K562 (cell line): Measurements from ENCODE around the gene LRPAP1. TPM values are rescaled to one million over a fixed set of nuclear protein-coding genes. Genes with fewer than 3 reads are reported as not detected.

Source experiments
- ATAC-seq: fragments of 200-7000 bp; cut with Tn5 transposase; 3 replicates; pipeline ENCODE4 v1.9.1; 2020; ENCODE audit warnings: moderate library complexity
- BruUV-seq: library from RNA; stranded (reverse); fragments of 400-500 nt; replicated peaks from 2 replicates; lab custom pipeline; 2021; lab: Mats Ljungman, UMichigan
- CTCF ChIA-PET: fragments of 300-600 bp; formaldehyde crosslinking; extraction: SDS; loops from one replicate; lab custom pipeline; 2021; ENCODE audit warnings: low intra/inter-chr PET ratio; lab: Yijun Ruan, JAX
- POLR2A ChIA-PET: fragments of 300-600, 350-650 bp; sonication (Branson Sonifier 250); formaldehyde crosslinking; extraction: SDS; loops from one replicate; lab custom pipeline; 2021; ENCODE audit warnings: antibody characterized with exemption, inconsistent platforms; lab: Yijun Ruan, JAX
- DNase-seq, 4 experiments: peaks; one replicate each; pipeline versions ENCODE4 v3.0.0 to v3.0.0-alpha.2; 2011 to 2018; ENCODE audit warnings: low spot score in 3 of 4, mixed read lengths in 3 of 4; ENCODE audit errors: extremely low read depth in 1 of 4
- FAIRE-seq: peaks from 2 replicates; lab custom pipeline; 2011; peaks lifted over from hg19 to GRCh38; lab: Jason Lieb, UNC
- H2AFZ ChIP-seq: 2 replicates; pipeline ENCODE4 v1.6.0; 2011; ENCODE audit warnings: low read depth, low read length, control low read depth, inconsistent platforms
- H3K27ac ChIP-seq: fragments of 200-600 bp; 3 replicates; pipeline ENCODE4 v1.8.0; 2011; ENCODE audit warnings: low read depth, mild to moderate bottlenecking, control low read depth, inconsistent platforms, low read length, moderate library complexity, mixed read lengths; ENCODE audit errors: extremely low read depth
- H3K27me3 ChIP-seq, 2 experiments: fragments of 300-600 bp in 1 of 2; 2 replicates in 1 of 2; 3 replicates in 1 of 2; pipeline versions ENCODE4 v1.6.0 to v1.8.0; 2011; ENCODE audit warnings: inconsistent platforms in 2 of 2, low read length in 2 of 2, mild to moderate bottlenecking in 1 of 2, mixed read lengths in 1 of 2, moderate library complexity in 1 of 2; ENCODE audit not compliant: control insufficient read depth in 2 of 2, insufficient read depth in 2 of 2
- H3K36me3 ChIP-seq: fragments of 300-600 bp; 3 replicates; pipeline ENCODE4 v1.8.0; 2011; ENCODE audit warnings: mild to moderate bottlenecking, low read length, inconsistent platforms; ENCODE audit not compliant: control insufficient read depth, insufficient read depth
- H3K4me1 ChIP-seq, 2 experiments: fragments of 200-600 bp in 1 of 2; replicated peaks in 1 of 2; 2 replicates in 1 of 2; 3 replicates in 1 of 2; pipeline versions ENCODE4 v1.5.1 to v1.8.0; 2011; ENCODE audit warnings: inconsistent platforms in 2 of 2, low read length in 2 of 2, mild to moderate bottlenecking in 1 of 2, mixed read lengths in 1 of 2, moderate library complexity in 1 of 2; ENCODE audit not compliant: control insufficient read depth in 2 of 2, insufficient read depth in 2 of 2
- H3K4me2 ChIP-seq: 2 replicates; pipeline ENCODE4 v1.6.1; 2011; ENCODE audit warnings: low read length, control low read depth, inconsistent platforms, mixed read lengths; ENCODE audit not compliant: insufficient read depth
- H3K4me3 ChIP-seq: fragments of 200-600 bp; sonication (generic), shearing (Covaris generic); 2 replicates; pipeline ENCODE4 v1.5.1; 2016; ENCODE audit warnings: control low read depth, inconsistent platforms
- H3K79me2 ChIP-seq: fragments of 200-600 bp; 3 replicates; pipeline ENCODE4 v1.8.0; 2011; ENCODE audit warnings: low read length, inconsistent platforms; ENCODE audit not compliant: control insufficient read depth, insufficient read depth
- H3K9ac ChIP-seq, 2 experiments: 2 replicates each; pipeline versions ENCODE4 v1.6.0 to v1.6.1; 2011; ENCODE audit warnings: low read depth in 2 of 2, low read length in 2 of 2, control low read depth in 1 of 2, inconsistent platforms in 1 of 2, mild to moderate bottlenecking in 1 of 2, mixed read lengths in 1 of 2; ENCODE audit not compliant: insufficient read depth in 1 of 2
- H3K9me1 ChIP-seq: one replicate; pipeline ENCODE4 v1.6.0; 2011; ENCODE audit warnings: inconsistent platforms, mild to moderate bottlenecking, low read length, moderate library complexity; ENCODE audit not compliant: control insufficient read depth, insufficient read depth
- H3K9me3 ChIP-seq: replicated peaks from 2 replicates; pipeline ENCODE4 v1.5.1; 2011; ENCODE audit warnings: low read depth, low read length, inconsistent platforms; ENCODE audit not compliant: control insufficient read depth, insufficient read depth
- H4K20me1 ChIP-seq: replicated peaks from 2 replicates; pipeline ENCODE4 v1.6.1; 2011; ENCODE audit warnings: low read length, inconsistent platforms, mixed read lengths; ENCODE audit not compliant: control insufficient read depth, insufficient read depth
- CEBPB ChIP-seq: fragments of 450-650 bp; IDR thresholded peaks from 2 replicates; pipeline ENCODE4 v1.6.1; 2016; ENCODE audit warnings: missing genetic modification characterization, missing compliant biosample characterization
- CHCHD3 ChIP-seq: fragments of 250-450 bp; sonication (Bioruptor Pico); IDR thresholded peaks from 2 replicates; pipeline ENCODE4 v2.1.2; 2022; ENCODE audit warnings: mild to moderate bottlenecking
- FOXK1 ChIP-seq: sonication (generic); formaldehyde crosslinking; IDR thresholded peaks from 2 replicates; pipeline ENCODE4 v1.8.0; 2022; ENCODE audit warnings: missing genetic modification reagents, mild to moderate bottlenecking, borderline replicate concordance
- MECOM ChIP-seq: fragments of 250-450 bp; sonication (Bioruptor Pico); IDR thresholded peaks from 2 replicates; pipeline ENCODE4 v1.8.0; 2022; ENCODE audit warnings: inconsistent platforms
- PYGO2 ChIP-seq: fragments of 450-650 bp; IDR thresholded peaks from 2 replicates; pipeline ENCODE4 v1.6.1; 2016; ENCODE audit warnings: mild to moderate bottlenecking, missing genetic modification characterization, moderate library complexity, missing compliant biosample characterization
- SIN3A ChIP-seq, 2 experiments: fragments of 150-350 bp in 1 of 2; IDR thresholded peaks; 2 replicates each; pipeline ENCODE4 v1.6.1; 2011 to 2016; ENCODE audit warnings: borderline replicate concordance in 2 of 2, low read depth in 2 of 2, low read length in 2 of 2, mild to moderate bottlenecking in 2 of 2, moderate library complexity in 2 of 2; ENCODE audit not compliant: control insufficient read depth in 1 of 2
- SMAD2 ChIP-seq: fragments of 150-350 bp; IDR thresholded peaks from 2 replicates; pipeline ENCODE4 v1.6.1; 2014; ENCODE audit warnings: low read depth, mild to moderate bottlenecking, low read length
- SRF ChIP-seq, 2 experiments: fragments of 250-450, 450-650 bp in 1 of 2; sonication (Bioruptor Pico) in 1 of 2; sonication (generic) in 1 of 2; formaldehyde crosslinking; IDR thresholded peaks; 2 replicates each; pipeline versions ENCODE4 v1.5.0 to v1.5.1; 2020 to 2022; ENCODE audit warnings: mild to moderate bottlenecking in 1 of 2, missing genetic modification reagents in 1 of 2
- ZBTB1 ChIP-seq: sonication (generic); formaldehyde crosslinking; IDR thresholded peaks from 2 replicates; pipeline ENCODE4 v1.8.1; 2023; ENCODE audit warnings: missing genetic modification reagents, low read depth, mild to moderate bottlenecking, borderline replicate concordance
- ZBTB7A ChIP-seq: IDR thresholded peaks from 2 replicates; pipeline ENCODE4 v1.6.1; 2011; ENCODE audit warnings: low read depth, mild to moderate bottlenecking, low read length, moderate library complexity, borderline replicate concordance; ENCODE audit not compliant: control insufficient read depth
- ZNF780A ChIP-seq: fragments of 250-450 bp; sonication (Bioruptor Pico); IDR thresholded peaks from 2 replicates; pipeline ENCODE4 v1.5.0; 2021; ENCODE audit warnings: mild to moderate bottlenecking
- WGBS: fragments of 100-300 bp; shearing (Covaris generic); methylation state at CpG from one replicate; pipeline ENCODE4 v1.1.6; 2016; ENCODE audit warnings: low coverage, mixed read lengths; ENCODE audit not compliant: insufficient coverage; ENCODE audit errors: missing lambda C conversion rate; 5-methylcytosine and 5-hydroxymethylcytosine counted together
- in situ Hi-C: fragments of 300-500 bp; cut with MboI; formaldehyde crosslinking; loops from 4 replicates; pipeline ENCODE4 v1.15.0; 2018; ENCODE audit warnings: inconsistent platforms, mixed read lengths
- intact Hi-C: fragments of 100-400 bp; cut with micrococcal nuclease; formaldehyde crosslinking; loops from 2 replicates; pipeline ENCODE4 v1.14.2; 2022
- polyA plus RNA-seq, 8 experiments: library from polyadenylated mRNA; depleted of rRNA in 4 of 8; stranded (reverse) in 5 of 8; unstranded in 3 of 8; fragments of >200 nt; fragmentation: Nextera tagmentation in 2 of 8; fragmentation: Illumina TruSeq in 1 of 8; extraction: Ambion mirVana in 2 of 8; extraction: Trizol in 1 of 8; gene quantifications; 2 replicates each; pipeline versions ENCODE4 v1.2.1 to v1.2.3, GENCODE V29; 2011 to 2014; ENCODE audit warnings: inconsistent platforms in 1 of 8, missing spikeins in 1 of 8
- total RNA-seq, 7 experiments: library from RNA; depleted of rRNA in 6 of 7; stranded (reverse); fragments of >200 nt in 6 of 7; fragmentation: Illumina TruSeq in 2 of 7; extraction: Trizol in 2 of 7; gene quantifications; 2 replicates each; pipeline versions ENCODE4 v1.2.1 to v1.2.3, GENCODE V29; 2011 to 2021; ENCODE audit warnings: low replicate concordance in 1 of 7
- TF ChIP-seq, protein P1 (sequence below): fragments of 450-650 bp; formaldehyde crosslinking; IDR thresholded peaks from 2 replicates; pipeline ENCODE4 v1.4.0; 2022; ENCODE audit warnings: mild to moderate bottlenecking, moderate library complexity

LRPAP1 gene
- total and polyA plus RNA-seq, 9 of the 15 experiments (the other 6 are each of a cell fraction or from before 2014, with no cell fraction given): 1.1 to 75.5 (median 41.8) TPM

DNA sequence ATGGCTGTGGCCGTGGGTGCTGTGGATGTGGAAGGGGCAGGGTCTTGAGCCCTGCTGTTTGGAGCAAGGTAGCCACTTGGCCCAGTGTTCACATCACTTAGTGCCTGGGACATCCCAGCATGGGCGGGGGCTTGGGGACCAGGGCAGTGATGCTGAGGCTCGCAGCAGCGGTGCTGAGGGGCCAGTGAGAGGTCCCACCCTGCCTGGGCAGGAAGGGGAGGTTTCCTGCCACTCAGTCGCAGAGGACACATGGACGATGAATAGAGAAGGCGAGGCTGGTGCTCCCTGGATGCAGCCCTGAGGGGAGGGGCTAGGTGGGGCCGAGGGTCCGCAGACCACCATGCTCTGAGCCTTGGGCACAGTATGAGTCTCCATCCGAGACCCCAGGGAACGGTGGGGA is 43.4 kb downstream of the LRPAP1 start:
- POLR2A ChIA-PET: no interaction called here
- no TSS peak for BruUV-seq
- CTCF ChIA-PET: no interaction called here
- no peaks in the 10 kb centered on the region for H3K79me2 ChIP-seq
- no peak overlapping the region for H2AFZ ChIP-seq
- no peak overlapping the region for H3K4me3 ChIP-seq
- no peaks in the 10 kb centered on the region for H3K36me3 ChIP-seq
- ATAC-seq: peak; percentile 4; the same call in 1 of the 3 replicates
- TF ChIP-seq MECOM (CRISPR knock-in tag): no peak
- peak; percentile 33; the same call in 1 of the 2 replicates for TF ChIP-seq ZBTB7A
- no peak for TF ChIP-seq CHCHD3 (CRISPR knock-in tag)
- no peak overlapping the region for H3K4me2 ChIP-seq
- in situ Hi-C loops: no loop called here
- WGBS: 0% methylated on average over 10 of the region's 11 CpGs
- H3K9ac ChIP-seq: no peak overlapping the region
- H3K9me1 ChIP-seq: no peaks in the 10 kb centered on the region
- no peak for DNase-seq
- intact Hi-C loops: no loop called here
- H4K20me1 ChIP-seq: peaks cover 24% of the 10 kb centered on the region
- H3K27me3 ChIP-seq: peaks cover 28 to 83% of the 10 kb centered on the region in 2 experiments; a peak in 4 of 5 replicates
- peaks cover 0 to 55% of the 10 kb centered on the region in 2 experiments; a peak in 2 of 5 replicates for H3K4me1 ChIP-seq
- no peak overlapping the region for H3K27ac ChIP-seq
- FAIRE-seq: no peak
- no peaks in the 10 kb centered on the region for H3K9me3 ChIP-seq

DNA sequence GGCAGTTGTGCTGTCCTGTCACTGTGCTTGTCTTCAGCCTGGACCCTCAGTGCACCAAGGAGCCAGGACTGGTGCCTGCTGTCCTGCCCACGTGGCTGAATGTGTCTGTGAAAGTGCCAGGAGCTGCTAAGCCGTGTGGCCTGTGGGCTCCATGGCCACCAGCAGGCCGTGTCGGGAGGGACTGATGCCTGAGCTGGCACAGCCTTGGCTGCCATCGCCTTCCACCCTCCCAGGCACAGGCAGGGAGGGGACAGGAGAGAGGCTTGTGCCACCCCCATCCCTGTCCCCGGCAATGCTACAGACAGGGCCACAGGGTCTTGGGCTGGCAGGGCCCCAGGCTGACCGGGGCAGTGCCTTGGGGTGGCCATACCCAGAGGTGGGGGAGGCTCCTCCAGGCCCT is 44.4 kb downstream of the LRPAP1 start:
- H3K4me3 ChIP-seq: no peak overlapping the region
- no peaks in the 10 kb centered on the region for H3K9me1 ChIP-seq
- FAIRE-seq (no peak), DNase-seq (no peak), ATAC-seq (no peak)
- peaks cover 20 to 80% of the 10 kb centered on the region in 2 experiments; a peak in 4 of 5 replicates for H3K27me3 ChIP-seq
- peaks cover 24% of the 10 kb centered on the region for H4K20me1 ChIP-seq
- 7% methylated on average over 7 of the region's 7 CpGs for WGBS
- no TSS peak for BruUV-seq
- in situ Hi-C loops (no loop called here), intact Hi-C loops (no loop called here)
- POLR2A ChIA-PET: interaction anchor here (0.7 kb wide), 1 partner anchor 702 kb away, joined by 3 read pairs; no protein-coding TSS in a partner anchor
- no peak overlapping the region for H2AFZ ChIP-seq
- no peak overlapping the region for H3K9ac ChIP-seq
- H3K9me3 ChIP-seq: no peaks in the 10 kb centered on the region
- CTCF ChIA-PET: no interaction called here
- H3K27ac ChIP-seq: no peak overlapping the region
- H3K4me1 ChIP-seq: peaks cover 0 to 53% of the 10 kb centered on the region in 2 experiments; a peak in 2 of 5 replicates
- no peaks in the 10 kb centered on the region for H3K79me2 ChIP-seq
- no peaks in the 10 kb centered on the region for H3K36me3 ChIP-seq
- H3K4me2 ChIP-seq: no peak overlapping the region
- TF ChIP-seq SIN3A (IDR thresholded peaks at IDR 0.05; ENCODE audit: borderline replicate concordance in 2 of 2, control insufficient read depth in 1 of 2, low read depth in 2 of 2, low read length in 2 of 2): no peak
- no peak for TF ChIP-seq FOXK1 (CRISPR knock-in tag)
- no peak for TF ChIP-seq SMAD2
- TF ChIP-seq, protein P1, sequence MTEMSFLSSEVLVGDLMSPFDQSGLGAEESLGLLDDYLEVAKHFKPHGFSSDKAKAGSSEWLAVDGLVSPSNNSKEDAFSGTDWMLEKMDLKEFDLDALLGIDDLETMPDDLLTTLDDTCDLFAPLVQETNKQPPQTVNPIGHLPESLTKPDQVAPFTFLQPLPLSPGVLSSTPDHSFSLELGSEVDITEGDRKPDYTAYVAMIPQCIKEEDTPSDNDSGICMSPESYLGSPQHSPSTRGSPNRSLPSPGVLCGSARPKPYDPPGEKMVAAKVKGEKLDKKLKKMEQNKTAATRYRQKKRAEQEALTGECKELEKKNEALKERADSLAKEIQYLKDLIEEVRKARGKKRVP (CRISPR knock-in tag): no peak
- TF ChIP-seq CEBPB (tag): no peak
- no peak for TF ChIP-seq SRF (CRISPR knock-in tag; IDR thresholded peaks at IDR 0.05)
- no peak for TF ChIP-seq ZBTB1
- no peak for TF ChIP-seq PYGO2 (tag)
- no peak for TF ChIP-seq ZNF780A (CRISPR knock-in tag)
